Neural cell (in vitro differentiated cells): ENCODE results near the gene TSPO2. TPM values are rescaled to one million over a fixed set of nuclear protein-coding genes. Genes with fewer than 3 reads are reported as not detected.

ENCODE experiments used
- H2AFZ ChIP-seq: fragments of 200-600, 300-800 bp; sonication (generic), shearing (Covaris generic); 2 replicates; pipeline ENCODE4 v1.6.0; 2014; ENCODE audit warnings: low read depth, mild to moderate bottlenecking, antibody characterized with exemption, low read length, moderate library complexity
- H3F3A ChIP-seq: fragments of 200-600 bp; shearing (Covaris generic); 2 replicates; pipeline ENCODE4 v1.6.1; 2016; ENCODE audit warnings: mild to moderate bottlenecking, moderate library complexity, mixed read lengths, antibody characterized with exemption, low read length; ENCODE audit not compliant: insufficient read depth, poor library complexity, severe bottlenecking
- H3K27ac ChIP-seq: fragments of 200-600, 300-800 bp; sonication (generic), shearing (Covaris generic); 2 replicates; pipeline ENCODE4 v1.5.1; 2014; ENCODE audit warnings: mild to moderate bottlenecking, low read length, moderate library complexity
- H3K27me3 ChIP-seq: fragments of 300-800, 200-600 bp; sonication (generic), shearing (Covaris generic); 2 replicates; pipeline ENCODE4 v1.6.0; 2014; ENCODE audit warnings: mild to moderate bottlenecking, low read depth, low read length, moderate library complexity; ENCODE audit not compliant: insufficient read depth
- H3K36me3 ChIP-seq: fragments of 300-800, 200-600 bp; sonication (generic), shearing (Covaris generic); 2 replicates; pipeline ENCODE4 v1.5.1; 2014; ENCODE audit warnings: mild to moderate bottlenecking, antibody characterized with exemption, low read length, moderate library complexity; ENCODE audit not compliant: insufficient read depth
- H3K4me2 ChIP-seq: fragments of 300-800, 200-600 bp; sonication (generic), shearing (Covaris generic); 2 replicates; pipeline ENCODE4 v1.6.0; 2014; ENCODE audit warnings: mild to moderate bottlenecking, low read length
- H3K4me3 ChIP-seq: fragments of 300-800, 200-600 bp; sonication (generic), shearing (Covaris generic); 2 replicates; pipeline ENCODE4 v1.5.1; 2014; ENCODE audit warnings: mild to moderate bottlenecking, low read length, moderate library complexity
- H3K79me2 ChIP-seq: fragments of 200-600 bp; shearing (Covaris generic); replicated peaks from 2 replicates; pipeline ENCODE4 v1.6.0; 2014; ENCODE audit warnings: mild to moderate bottlenecking, low read length, moderate library complexity; ENCODE audit not compliant: insufficient read depth
- H3K9ac ChIP-seq: fragments of 300-800, 200-600 bp; sonication (generic), shearing (Covaris generic); 2 replicates; pipeline ENCODE4 v1.6.1; 2016; ENCODE audit warnings: mild to moderate bottlenecking, low read length, mixed read lengths
- H3K9me2 ChIP-seq: fragments of 200-600 bp; shearing (Covaris generic); 2 replicates; pipeline ENCODE4 v1.6.1; 2016; ENCODE audit warnings: mild to moderate bottlenecking, low read length, mixed read lengths; ENCODE audit not compliant: insufficient read depth
- H3K9me3 ChIP-seq: fragments of 200-600, 300-800 bp; sonication (generic), shearing (Covaris generic); 2 replicates; pipeline ENCODE4 v1.6.1; 2016; ENCODE audit warnings: mild to moderate bottlenecking, mixed run types, low read length, moderate library complexity, mixed read lengths
- H4K20me1 ChIP-seq: fragments of 200-600 bp; shearing (Covaris generic); 2 replicates; pipeline ENCODE4 v1.6.1; 2016; ENCODE audit warnings: mild to moderate bottlenecking, mixed run types; ENCODE audit not compliant: insufficient read depth
- CTCF ChIP-seq: fragments of 450-650 bp; IDR thresholded peaks from 2 replicates; pipeline ENCODE4 v1.5.1; 2014; ENCODE audit warnings: antibody characterized with exemption, mild to moderate bottlenecking, moderate library complexity; ENCODE audit not compliant: poor library complexity, severe bottlenecking
- EP300 ChIP-seq: fragments of 450-650 bp; conservative IDR thresholded peaks from 2 replicates; pipeline ENCODE4 v1.6.1; 2014; ENCODE audit warnings: antibody characterized with exemption, mild to moderate bottlenecking, moderate library complexity; ENCODE audit not compliant: poor library complexity, severe bottlenecking
- EZH2 ChIP-seq: fragments of 200-600, 300-800 bp; shearing (Covaris generic), sonication (generic); IDR thresholded peaks from 2 replicates; pipeline ENCODE4 v1.6.1; 2014; ENCODE audit warnings: antibody characterized with exemption, low read length, borderline replicate concordance, mild to moderate bottlenecking; ENCODE audit not compliant: insufficient read depth, poor library complexity, severe bottlenecking
- MXI1 ChIP-seq: fragments of 450-650 bp; conservative IDR thresholded peaks from 2 replicates; pipeline ENCODE4 v1.6.1; 2014; ENCODE audit warnings: antibody characterized with exemption, mild to moderate bottlenecking; ENCODE audit not compliant: poor library complexity, severe bottlenecking
- POLR2AphosphoS5 ChIP-seq: IDR thresholded peaks from 2 replicates; pipeline ENCODE4 v1.6.1; 2012
- RAD21 ChIP-seq: fragments of 450-650 bp; conservative IDR thresholded peaks from 2 replicates; pipeline ENCODE4 v1.6.1; 2014; ENCODE audit warnings: antibody characterized with exemption, mild to moderate bottlenecking, moderate library complexity
- REST ChIP-seq: IDR thresholded peaks from 2 replicates; pipeline ENCODE4 v1.6.1; 2012; ENCODE audit warnings: borderline replicate concordance
- SMC3 ChIP-seq: fragments of 450-650 bp; conservative IDR thresholded peaks from 2 replicates; pipeline ENCODE4 v1.6.1; 2014; ENCODE audit warnings: antibody characterized with exemption, mild to moderate bottlenecking, moderate library complexity; ENCODE audit not compliant: poor library complexity
- TAF1 ChIP-seq: IDR thresholded peaks from 2 replicates; pipeline ENCODE4 v1.6.1; 2012; ENCODE audit warnings: low read depth
- polyA plus RNA-seq: library from polyadenylated mRNA; depleted of rRNA; stranded (reverse); fragments of >200 nt; gene quantifications from 2 replicates; pipeline ENCODE4 v1.2.3, GENCODE V29; 2014

TSPO2 gene
- polyA plus RNA-seq, 1 donor from 2014 or later, result not detected

GRCh38 chr6:41053041-41053440 lies 10.8 kb downstream of the TSPO2 start, which contains the start of gene APOBEC2:
Gene APOBEC2 (plus strand): TSS chr6:41053202. CDS start chr6:41053348, 146 bp downstream.
- no peaks in the 10 kb centered on the region for H3K79me2 ChIP-seq
- H3K4me2 ChIP-seq, result no peak within 1 kb of the TSS
- no peak within 1 kb of the TSS for H2AFZ ChIP-seq
- H3K9me3 ChIP-seq, result no peaks in the 10 kb centered on the region
- H3K9ac ChIP-seq, result no peak within 1 kb of the TSS
- TF ChIP-seq MXI1 (no peak), SMC3 (no peak), RAD21 (no peak)
- H3K27ac ChIP-seq, result no peak within 1 kb of the TSS
- H3K9me2 ChIP-seq, result no peaks in the 10 kb centered on the region
- H3K4me3 ChIP-seq, result no peak within 1 kb of the TSS
- no peaks in the 10 kb centered on the region for H3F3A ChIP-seq
- no peaks in the 10 kb centered on the region for H4K20me1 ChIP-seq
- no peaks in the 10 kb centered on the region for H3K36me3 ChIP-seq
- H3K27me3 ChIP-seq, result no peaks in the 10 kb centered on the region

- Histone ChIP-seq H3K4me3 (no peak overlapping the region), H3K9me2 (no peaks in the 10 kb centered on the region), H2AFZ (no peak overlapping the region), H3K4me2 (no peak overlapping the region), H3K79me2 (no peaks in the 10 kb centered on the region), H3F3A (no peaks in the 10 kb centered on the region), H3K27me3 (no peaks in the 10 kb centered on the region), H3K9me3 (no peaks in the 10 kb centered on the region), H3K36me3 (no peaks in the 10 kb centered on the region), H3K9ac (no peak overlapping the region), H4K20me1 (no peaks in the 10 kb centered on the region), H3K27ac (no peak overlapping the region)
- no peak for TF ChIP-seq RAD21
- no peak for TF ChIP-seq TAF1
- no peak for TF ChIP-seq EP300
- no peak for TF ChIP-seq POLR2AphosphoS5
- TF ChIP-seq SMC3, result no peak
- no peak for TF ChIP-seq EZH2
- TF ChIP-seq MXI1, result no peak
- no peak for TF ChIP-seq CTCF
- no peak for TF ChIP-seq REST
These were observed 12.2 kb downstream of the TSPO2 start for GRCh38 chr6:41054511-41054910.

GRCh38 chr6:41055149-41055548 lies 12.9 kb downstream of the TSPO2 start:
- no peak overlapping the region for H2AFZ ChIP-seq
- no peaks in the 10 kb centered on the region for H3K9me2 ChIP-seq
- no peaks in the 10 kb centered on the region for H3K79me2 ChIP-seq
- H3F3A ChIP-seq, result no peaks in the 10 kb centered on the region
- H4K20me1 ChIP-seq, result no peaks in the 10 kb centered on the region
- H3K9ac ChIP-seq, result no peak overlapping the region
- H3K4me3 ChIP-seq, result no peak overlapping the region
- no peaks in the 10 kb centered on the region for H3K36me3 ChIP-seq
- no peaks in the 10 kb centered on the region for H3K27me3 ChIP-seq
- H3K4me2 ChIP-seq, result no peak overlapping the region
- H3K27ac ChIP-seq, result no peak overlapping the region
- TF ChIP-seq CTCF (no peak), EP300 (no peak), SMC3 (no peak), MXI1 (no peak), REST (no peak), RAD21 (no peak), TAF1 (no peak), EZH2 (no peak), POLR2AphosphoS5 (no peak)
- H3K9me3 ChIP-seq, result no peaks in the 10 kb centered on the region
